Testis (tissue), 5 donors: Measurements from ENCODE around the gene MAP6D1. TPM values are rescaled to one million over a fixed set of nuclear protein-coding genes. Genes with fewer than 3 reads are reported as not detected.

Source experiments
- DNase-seq: peaks from one replicate; pipeline ENCODE4 v3.0.0-alpha.2; 2019
- H3K27ac ChIP-seq, 2 donors: fragments of 200-600 bp; sonication (generic); one replicate each; pipeline ENCODE4 v1.5.1; 2019
- H3K27me3 ChIP-seq: fragments of 200-600 bp; sonication (generic); one replicate; pipeline ENCODE4 v1.5.1; 2019
- H3K36me3 ChIP-seq: fragments of 200-600 bp; sonication (generic); one replicate; pipeline ENCODE4 v1.5.1; 2017; ENCODE audit warnings: low read depth; ENCODE audit errors: missing control alignments
- H3K4me1 ChIP-seq: fragments of 200-600 bp; sonication (generic); one replicate; pipeline ENCODE4 v1.5.1; 2019
- H3K4me3 ChIP-seq, 2 donors: fragments of 200-600 bp; sonication (generic); one replicate each; pipeline ENCODE4 v1.5.1; 2017 to 2019
- H3K9me3 ChIP-seq: fragments of 200-600 bp; sonication (generic); one replicate; pipeline ENCODE4 v1.5.1; 2017
- CTCF ChIP-seq, 3 experiments: fragments of 450-650 bp in 2 of 3; fragments of 200-600 bp in 1 of 3; sonication (generic) in 1 of 3; IDR thresholded peaks; one replicate each; pipeline ENCODE4 v1.5.1; 2016 to 2019; ENCODE audit warnings: antibody characterized with exemption in 3 of 3, mild to moderate bottlenecking in 2 of 3, moderate library complexity in 1 of 3
- POLR2A ChIP-seq: fragments of 450-650 bp; IDR thresholded peaks from one replicate; pipeline ENCODE4 v1.6.1; 2017; ENCODE audit warnings: antibody characterized with exemption, mild to moderate bottlenecking, moderate library complexity
- WGBS, 2 donors: methylation state at CpG; one replicate each; pipeline ENCODE4 v1.1.5; 2018; 5-methylcytosine and 5-hydroxymethylcytosine counted together
- intact Hi-C: fragments of 100-400 bp; cut with DNase I; formaldehyde crosslinking; loops from one replicate; pipeline ENCODE4 v1.15.1; 2023; ENCODE audit warnings: low total_unique reads
- long read RNA-seq, 2 donors: transcript quantifications; one replicate each; lab custom pipeline, GENCODE V29; 2026
- polyA plus RNA-seq: library from polyadenylated mRNA; stranded (reverse); fragments of 350-450 nt; fragmentation: Illumina TruSeq; extraction: RNeasy Lipid Tissue Mini Kit (QIAGEN cat#74804); gene quantifications from one replicate; pipeline ENCODE4 v1.2.3, GENCODE V29; 2014; ENCODE audit warnings: low read depth, low replicate concordance; ENCODE audit not compliant: insufficient read depth
- total RNA-seq, 2 donors: library from RNA; depleted of rRNA; stranded (reverse); fragments of >200 nt; gene quantifications; one replicate each; pipeline ENCODE4 v1.2.3, GENCODE V29; 2016

The MAP6D1 gene
- 1 to 10 TPM; 4.8 to 8.3 TPM for total RNA-seq
- polyA plus RNA-seq = 0.80 TPM
- long read RNA-seq, donor 1, partial matches to known transcripts = 0 of 1 reads
- long read RNA-seq, donor 1, other reads (novel, unspliced or antisense) = 0 of 1 reads
- long read RNA-seq, donor 2, partial matches to known transcripts = 0 of 1 reads
- long read RNA-seq, donor 2, other reads (novel, unspliced or antisense) = 0 of 1 reads

- H3K27ac ChIP-seq = no peak within 1 kb of the TSS
- H3K9me3 ChIP-seq = no peaks in the 10 kb centered on the region
- no peak for TF ChIP-seq POLR2A
- no peak for TF ChIP-seq CTCF (IDR thresholded peaks at IDR 0.05)
- no peaks in the 10 kb centered on the region for H3K27me3 ChIP-seq
- 3 to 6% methylated on average over 7 to 34 of the region's 69 CpGs for WGBS, 2 donors
- DNase-seq = peak; percentile 36
- H3K4me1 ChIP-seq = peaks cover 4% of the 10 kb centered on the region
- peak within 1 kb of the TSS; percentile 51 to 57 for H3K4me3 ChIP-seq
- intact Hi-C loops = no loop called here
- no peaks in the 10 kb centered on the region for H3K36me3 ChIP-seq
Measured at GRCh38 chr3:183825456-183826161, at the start of gene MAP6D1. MAP6D1 (minus strand) TSS chr3:183825577; CDS start chr3:183825547, 30 bp downstream.

GRCh38 chr3:183873914-183874313, 48.5 kb upstream of the MAP6D1 start:
- no peak for TF ChIP-seq CTCF (IDR thresholded peaks at IDR 0.05)
- TF ChIP-seq POLR2A = no peak
- Histone ChIP-seq H3K9me3 (no peaks in the 10 kb centered on the region), H3K27ac (no peak overlapping the region), H3K4me1 (no peaks in the 10 kb centered on the region), H3K36me3 (no peaks in the 10 kb centered on the region), H3K27me3 (no peaks in the 10 kb centered on the region), H3K4me3 (no peak overlapping the region)
- intact Hi-C loops = no loop called here
- DNase-seq = no peak
- WGBS, 2 donors = 78 to 85% methylated on average over 3 of the region's 3 CpGs

GRCh38 chr3:183871541-183871940, 46.2 kb upstream of the MAP6D1 start:
- 84% methylated on average over 2 of the region's 2 CpGs for WGBS, 2 donors
- intact Hi-C loops = no loop called here
- no peaks in the 10 kb centered on the region for H3K9me3 ChIP-seq

GRCh38 chr3:183870563-183870962, 45.2 kb upstream of the MAP6D1 start:
- Histone ChIP-seq H3K4me1 (no peaks in the 10 kb centered on the region), H3K27ac (no peak overlapping the region), H3K27me3 (no peaks in the 10 kb centered on the region), H3K4me3 (no peak overlapping the region), H3K36me3 (no peaks in the 10 kb centered on the region), H3K9me3 (no peaks in the 10 kb centered on the region)
- intact Hi-C loops = no loop called here
- TF ChIP-seq CTCF (IDR thresholded peaks at IDR 0.05) (no peak), POLR2A (no peak)
- 88 to 92% methylated on average over 3 of the region's 3 CpGs for WGBS, 2 donors
- DNase-seq = no peak

More at GRCh38 chr3:183871541-183871940, 46.2 kb upstream of the MAP6D1 start:
- Histone ChIP-seq H3K27ac (no peak overlapping the region), H3K27me3 (no peaks in the 10 kb centered on the region), H3K36me3 (no peaks in the 10 kb centered on the region), H3K4me3 (no peak overlapping the region), H3K4me1 (no peaks in the 10 kb centered on the region)
- no peak for DNase-seq
- TF ChIP-seq POLR2A (no peak), CTCF (IDR thresholded peaks at IDR 0.05) (no peak)
